ENCODE measurements around the gene WSCD2. TPM values are rescaled to one million over a fixed set of nuclear protein-coding genes. Genes with fewer than 3 reads are reported as not detected.

The WSCD2 gene
- polyA plus RNA-seq, 10 donors = 1.4 to 4.2 (median 3.1) TPM

GRCh38 chr12:108107293-108107692 lies 21.8 kb upstream of the WSCD2 start:
- no peak for DNase-seq

GRCh38 chr12:108109504-108109903 lies 19.6 kb upstream of the WSCD2 start:
- no peak for DNase-seq

GRCh38 chr12:108109954-108110353 lies 19.1 kb upstream of the WSCD2 start:
- DNase-seq = no peak

DNA sequence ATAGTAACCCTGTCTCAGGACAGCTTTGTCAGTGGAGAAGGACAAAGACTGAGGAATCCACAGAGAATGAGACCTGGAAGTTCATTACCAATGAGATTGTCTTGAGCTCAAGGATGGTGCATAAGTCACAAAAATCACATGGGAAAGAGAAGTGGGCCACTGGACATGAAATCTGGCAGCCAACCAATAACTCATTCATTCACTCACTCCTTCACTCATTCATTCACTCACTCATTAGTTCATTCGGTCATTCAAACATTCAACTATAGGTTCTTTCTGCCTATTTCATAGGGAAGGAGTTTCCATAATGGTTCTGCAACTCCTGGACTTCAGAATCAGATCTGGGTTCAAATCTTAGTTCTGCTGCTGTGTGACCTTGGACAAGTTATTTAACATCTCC lies 18.2 kb upstream of the WSCD2 start:
- DNase-seq = no peak

GRCh38 chr12:108112832-108113556 lies 16.1 kb upstream of the WSCD2 start:
- peak in 2 of 3 donors; percentile 45 to 67 for DNase-seq

GRCh38 chr12:108115123-108116121 lies 13.7 kb upstream of the WSCD2 start:
- peak in 1 of 3 donors; percentile 55 for DNase-seq

GRCh38 chr12:108116254-108116653 lies 12.8 kb upstream of the WSCD2 start:
- DNase-seq = no peak

DNA sequence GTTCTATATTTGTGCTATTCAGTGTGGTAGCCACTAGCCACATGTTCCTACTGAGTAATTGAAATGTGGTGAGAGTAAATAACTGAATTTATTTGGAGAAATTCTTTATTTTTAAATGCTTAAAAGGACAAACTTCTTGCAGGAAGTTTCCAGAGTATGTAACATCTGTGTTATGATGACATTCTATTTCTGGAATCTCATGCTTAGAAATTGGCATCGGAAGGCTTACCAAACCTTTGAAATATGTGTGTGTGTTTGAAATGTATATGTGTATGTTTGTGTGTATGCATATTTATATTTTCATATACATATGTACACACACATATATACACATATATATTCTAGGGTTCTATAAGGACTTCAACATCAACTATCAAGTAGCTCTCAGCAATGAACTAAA lies 12.4 kb upstream of the WSCD2 start:
- peak in 1 of 3 donors; percentile 54 for DNase-seq

GRCh38 chr12:108117163-108117849 lies 11.8 kb upstream of the WSCD2 start:
- DNase-seq = no peak

DNA sequence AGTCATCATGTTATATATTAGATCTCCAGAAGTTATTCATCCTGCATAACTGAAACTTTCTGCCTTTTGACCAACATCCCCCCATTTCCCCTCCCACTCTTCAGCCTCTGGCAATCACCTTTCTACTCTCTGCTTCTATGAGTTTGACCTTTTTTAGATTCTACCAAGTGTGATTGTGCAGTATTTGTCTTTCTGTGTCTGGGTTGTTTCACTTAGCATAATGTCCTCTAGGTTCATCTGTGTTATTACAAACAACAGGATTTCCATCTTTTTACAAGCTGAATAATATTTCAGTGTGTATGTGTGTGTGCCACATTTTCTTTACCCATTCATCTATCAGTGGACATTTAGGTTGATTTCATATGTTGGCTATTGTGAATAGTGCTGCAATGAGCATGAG lies 11.2 kb upstream of the WSCD2 start:
- no peak for DNase-seq

GRCh38 chr12:108119126-108119973 lies 9.7 kb upstream of the WSCD2 start:
- peak in 1 of 3 donors; percentile 63 for DNase-seq

DNA sequence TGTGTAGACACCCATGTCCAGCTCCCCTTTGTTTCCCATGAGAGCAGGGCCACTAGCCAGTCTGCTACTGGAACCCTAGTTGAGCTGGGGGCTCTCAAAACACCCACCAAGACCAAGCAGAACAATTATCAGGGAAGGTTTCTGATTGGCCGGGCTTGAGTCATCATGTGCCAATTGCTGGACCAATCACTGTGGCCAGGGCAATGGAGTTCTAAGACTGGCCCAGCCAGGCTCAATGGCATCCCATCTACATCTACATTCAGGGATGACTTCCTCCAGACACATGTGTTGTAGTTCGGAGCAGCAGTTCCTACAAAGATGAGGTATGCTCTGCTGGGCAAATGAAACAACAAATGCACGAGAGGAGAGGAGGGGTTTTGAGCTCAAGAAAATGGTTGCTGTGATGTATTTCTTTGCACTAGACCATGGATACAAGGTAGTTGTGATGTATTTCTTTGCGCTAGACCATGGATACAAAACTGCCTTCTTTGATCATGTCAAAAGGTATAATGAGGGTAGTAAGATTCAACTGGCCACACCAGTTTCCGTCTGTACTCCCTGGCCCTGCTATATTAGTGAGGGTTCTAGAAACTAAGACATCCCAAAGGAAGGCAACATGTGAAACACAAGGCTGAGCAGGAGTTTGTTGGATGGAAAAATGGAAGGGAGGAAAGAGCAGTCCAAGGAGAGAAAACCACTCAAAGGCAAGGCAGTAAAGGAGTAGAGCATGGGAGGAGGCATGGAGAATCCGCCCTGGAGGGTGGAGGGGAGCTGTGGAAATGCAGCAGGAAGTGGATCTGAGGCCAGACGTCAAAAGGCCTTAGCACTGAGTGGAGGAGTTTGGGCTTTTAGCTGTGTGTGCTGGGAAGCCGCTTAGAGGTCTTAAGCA lies 8.9 kb upstream of the WSCD2 start:
- DNase-seq = no peak

DNA sequence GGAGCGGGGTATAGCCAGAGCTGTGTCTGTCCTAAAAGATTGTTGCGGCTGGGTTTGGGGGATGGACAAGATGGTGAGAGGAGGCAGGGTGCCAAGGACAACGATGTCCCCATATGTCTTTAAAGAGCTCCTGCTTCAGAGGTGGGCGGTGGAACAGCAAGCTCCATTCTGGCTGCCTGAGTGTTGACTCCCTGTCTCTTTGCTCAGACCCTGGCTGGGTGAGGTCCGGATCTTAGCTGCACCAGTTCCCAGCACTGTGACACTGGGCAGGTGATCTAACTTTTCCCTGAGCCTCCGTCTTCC lies 8.3 kb upstream of the WSCD2 start:
- no peak for DNase-seq

DNA sequence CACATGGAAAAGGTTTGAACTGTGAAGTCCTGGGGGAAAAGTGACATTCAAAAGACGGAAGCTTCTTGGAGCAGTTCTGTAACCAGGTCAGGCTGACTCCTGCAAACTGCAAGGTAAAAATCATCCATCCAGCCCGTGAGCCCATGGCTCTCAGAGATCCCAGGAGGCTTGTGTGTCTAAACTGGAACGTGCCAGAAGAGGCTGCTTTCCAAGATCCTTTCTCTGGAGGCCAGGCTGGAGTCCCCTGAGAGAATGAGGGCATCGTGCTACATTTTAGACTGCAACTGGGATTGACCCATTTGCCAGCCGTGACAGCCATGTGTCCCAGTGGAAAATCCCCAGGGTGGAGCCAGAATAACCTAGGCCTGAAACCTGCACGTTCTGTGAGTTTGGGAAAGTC lies 7.8 kb upstream of the WSCD2 start:
- DNase-seq = no peak

- DNase-seq = no peak
Measured at GRCh38 chr12:108121728-108122471, 7.2 kb upstream of the WSCD2 start.

GRCh38 chr12:108122644-108123043 lies 6.4 kb upstream of the WSCD2 start:
- no peak for DNase-seq

GRCh38 chr12:108123402-108123801 lies 5.7 kb upstream of the WSCD2 start:
- DNase-seq = no peak

DNA sequence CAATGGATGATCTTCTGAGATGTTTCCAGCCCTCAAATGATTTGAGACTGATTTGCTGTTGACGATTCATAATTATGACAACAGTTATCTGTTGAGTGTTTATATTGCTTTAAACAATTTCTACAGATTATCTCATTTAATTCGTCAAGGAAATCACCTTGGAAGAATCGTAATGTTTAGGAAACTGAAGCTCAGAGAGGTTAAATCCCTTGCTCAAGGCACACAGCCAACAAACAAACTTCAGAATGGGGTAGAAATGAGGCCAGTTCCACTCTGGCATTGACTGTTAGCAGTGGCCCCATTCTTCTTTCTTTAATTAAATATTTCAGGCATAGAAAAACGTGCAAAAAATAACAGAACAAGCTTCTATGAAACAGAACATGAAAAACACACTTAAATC lies 4.0 kb upstream of the WSCD2 start:
- DNase-seq = no peak

DNA sequence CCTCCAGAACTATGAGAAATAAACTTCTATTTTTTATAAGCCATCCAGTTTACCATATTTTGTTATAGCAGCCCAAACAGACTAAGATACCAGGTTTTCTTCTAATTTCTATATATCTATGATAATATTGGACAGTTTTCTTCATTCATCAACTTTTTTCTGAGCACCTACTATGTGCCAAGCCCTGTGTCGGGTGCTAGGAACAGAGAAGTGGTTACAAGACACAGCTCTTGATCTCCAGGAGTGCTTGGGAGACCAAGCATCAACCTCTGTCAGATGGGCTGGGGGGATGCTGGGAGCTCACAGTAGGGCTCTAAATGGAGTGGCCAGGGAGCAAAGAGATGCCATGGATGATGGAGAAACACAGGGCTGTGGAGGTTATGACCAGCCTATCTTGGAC lies 2.9 kb upstream of the WSCD2 start:
- DNase-seq = no peak

Measured in muscle of back (tissue), 11 donors.